DMS79 treated with DMSO at 0.1 percent for 48 hours (cell line): Measurements from ENCODE around the gene G2E3.
"Not testable (repeated sequence)": the region's sequence is repeated elsewhere in the genome, so short reads cannot be mapped to it uniquely, and the experiment has no call there.

ENCODE experiments used
- DNase-seq: peaks from one replicate; lab custom pipeline; 2025; lab: John Stamatoyannopoulos, UW

G2E3 gene

DNA sequence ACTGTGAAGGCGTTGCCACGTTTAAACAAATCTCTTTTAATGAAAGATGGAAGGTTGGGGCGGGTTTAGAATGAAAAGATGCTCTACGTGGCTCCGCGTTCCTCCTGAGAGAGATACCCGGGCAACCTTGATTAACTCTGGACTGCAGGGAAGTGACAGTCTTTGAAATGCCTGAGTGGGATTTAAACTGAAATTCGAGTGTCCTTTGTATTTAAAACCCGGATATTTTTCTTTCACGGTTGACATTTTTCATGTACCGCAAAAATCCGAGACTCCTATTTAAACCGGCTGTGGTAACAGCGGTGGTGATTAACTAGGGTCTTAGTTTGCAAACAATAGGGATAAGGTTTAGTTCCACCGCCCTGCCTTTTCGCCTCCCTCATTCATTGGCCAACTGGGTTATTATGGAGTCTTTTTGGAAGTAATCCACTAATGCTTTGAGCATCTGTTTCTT is 707 bp downstream of the G2E3 start:
- DNase-seq: peak; percentile 85

DNA sequence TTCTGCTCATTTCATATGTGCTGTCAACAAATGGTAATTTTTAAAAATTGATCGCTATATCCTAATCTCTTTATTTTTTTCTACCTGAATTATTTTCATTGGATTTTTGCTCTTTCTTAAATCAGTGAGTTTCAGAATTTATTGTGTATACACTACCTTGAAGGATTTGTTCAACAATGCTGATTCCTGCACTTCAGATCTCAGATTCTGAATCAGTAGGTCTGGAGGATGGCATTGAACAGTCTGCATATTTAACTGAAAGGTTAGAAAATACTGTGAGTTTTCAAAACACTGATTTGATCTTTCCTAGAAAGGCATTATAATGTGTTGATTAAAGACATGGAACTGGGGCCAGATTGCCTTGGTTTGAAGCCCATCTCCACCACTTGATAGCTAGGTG is 1.6 kb downstream of the G2E3 start:
- DNase-seq: no peak

DNA sequence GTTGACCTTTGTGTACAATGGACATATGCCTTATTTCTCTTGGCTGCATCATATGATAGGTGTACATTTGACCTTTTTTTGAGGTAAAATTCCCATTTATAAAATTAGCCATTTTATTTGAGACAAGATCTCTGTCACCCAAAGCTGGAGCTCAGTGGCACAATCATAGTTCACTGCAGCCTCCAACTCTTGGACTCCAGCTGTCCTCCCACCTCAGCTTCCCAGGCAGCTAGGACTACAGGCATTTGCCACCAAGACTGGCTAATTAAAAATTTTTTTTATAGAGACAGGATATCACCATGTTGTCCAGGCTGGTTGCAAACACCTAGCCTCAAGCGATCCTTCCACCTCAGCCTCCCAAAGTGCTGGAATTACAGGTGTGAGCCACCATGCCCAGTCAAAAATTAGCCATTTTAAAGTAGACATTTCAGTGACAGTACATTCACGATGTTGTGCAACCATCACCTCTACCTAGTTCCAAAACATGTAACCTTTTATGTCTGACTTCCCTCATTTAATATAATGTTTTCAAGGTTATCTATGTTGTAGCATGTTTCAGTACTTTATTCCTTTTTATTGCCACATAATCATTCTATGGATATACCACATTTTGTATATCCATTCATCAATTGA is 5.4 kb downstream of the G2E3 start:
- DNase-seq: no peak

DNA sequence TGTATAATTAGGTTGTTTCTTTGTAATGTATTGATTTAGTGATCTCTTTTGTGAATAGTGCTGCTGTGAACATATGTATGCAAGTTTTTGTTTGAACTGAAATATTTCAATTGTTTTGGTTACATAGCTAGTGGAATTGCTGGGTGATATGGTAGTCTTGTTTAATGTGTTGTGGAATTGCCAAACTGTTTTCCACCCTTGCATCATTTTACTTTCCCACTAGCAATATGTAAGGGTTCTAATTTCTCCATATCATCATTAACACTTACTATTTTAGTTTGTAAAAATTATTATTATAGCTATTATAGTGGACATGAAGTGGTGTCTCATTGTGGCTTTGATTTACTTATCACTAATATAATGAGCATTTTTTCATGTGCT is 5.9 kb downstream of the G2E3 start:
- DNase-seq: no peak

DNA sequence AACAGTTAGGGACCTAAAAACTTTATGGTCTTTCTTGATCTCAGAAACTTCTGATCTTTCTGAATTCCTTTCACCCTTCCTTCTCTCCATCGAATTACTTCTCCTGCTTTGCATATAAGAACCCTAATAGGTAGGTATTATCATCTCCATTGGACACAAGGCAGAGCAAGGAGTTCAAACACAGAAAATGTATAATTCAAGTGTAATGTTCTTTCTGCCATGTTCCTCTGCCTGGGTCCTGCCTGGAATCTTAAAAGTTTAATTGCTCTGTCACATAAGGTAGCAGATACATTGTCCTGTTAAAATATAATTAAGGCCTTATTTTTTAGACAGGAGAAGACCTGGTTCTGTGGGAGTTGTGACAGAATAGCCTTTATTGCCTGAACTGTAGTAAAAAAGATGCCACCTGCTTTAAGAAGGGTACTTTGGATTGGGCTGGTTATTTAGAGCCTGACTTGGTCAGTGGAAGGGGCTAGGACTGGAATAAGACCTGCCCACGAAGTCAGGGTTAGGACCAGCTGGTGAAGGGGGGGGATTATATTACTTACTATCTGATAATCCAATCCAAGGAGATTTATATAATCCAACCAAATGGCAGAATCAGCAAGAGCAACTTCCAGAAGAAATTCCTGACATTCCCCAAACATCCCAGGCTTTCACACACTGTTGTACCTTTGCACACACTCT is 10.4 kb downstream of the G2E3 start:
- no peak for DNase-seq

DNA sequence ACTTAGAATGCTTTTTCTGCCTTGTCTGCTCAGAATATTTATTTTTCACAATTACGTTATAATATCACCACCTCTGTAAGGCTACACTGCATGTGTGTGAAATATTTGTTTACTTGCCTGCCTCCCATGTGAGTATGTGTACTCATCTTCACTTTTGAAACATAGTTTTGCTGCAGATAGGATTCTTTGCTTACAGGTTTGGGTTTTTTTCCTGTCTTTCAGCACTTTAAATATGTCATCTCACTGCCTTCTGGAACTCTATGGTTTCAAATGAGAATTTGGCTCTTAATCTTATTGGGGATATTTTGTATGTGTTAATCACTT is 10.9 kb downstream of the G2E3 start:
- DNase-seq: no peak

DNA sequence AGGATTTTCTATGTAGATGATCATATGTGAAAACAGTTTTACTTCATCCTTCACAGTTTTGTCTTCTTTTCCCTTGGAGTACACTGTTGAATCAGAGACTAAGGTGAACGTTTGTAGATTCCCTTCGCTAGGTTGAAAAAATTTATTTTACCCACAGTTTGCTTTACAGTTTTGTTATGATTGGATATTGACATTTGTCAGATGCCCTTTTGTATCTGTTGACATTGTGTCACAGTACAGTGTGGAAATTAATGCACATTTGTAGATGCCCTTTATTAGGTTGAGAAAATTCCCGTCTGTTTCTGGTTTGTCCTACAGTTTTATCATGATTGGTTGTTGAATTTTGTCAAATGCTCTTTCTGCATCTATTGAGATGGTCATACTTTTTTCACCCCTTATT is 13.3 kb downstream of the G2E3 start:
- no peak for DNase-seq

DNA sequence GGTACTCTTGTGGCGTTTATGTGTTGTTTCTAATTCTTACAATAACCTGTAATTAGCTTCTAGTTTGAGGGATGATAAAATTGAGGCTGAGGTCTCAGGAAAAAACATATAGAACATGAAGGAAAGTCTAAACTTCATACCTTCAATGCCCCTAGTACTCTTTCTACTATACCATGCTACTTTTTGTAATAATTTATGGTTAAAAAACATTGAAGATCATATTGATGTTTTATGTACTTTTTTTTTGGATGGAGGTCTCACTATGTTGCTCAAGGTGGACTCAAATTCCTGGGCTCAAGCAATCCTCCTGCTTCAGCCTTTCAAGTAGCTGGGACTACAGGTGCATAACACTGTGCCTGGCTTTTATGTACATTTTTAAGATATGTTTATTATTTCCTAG is 13.8 kb downstream of the G2E3 start:
- DNase-seq: no peak

DNA sequence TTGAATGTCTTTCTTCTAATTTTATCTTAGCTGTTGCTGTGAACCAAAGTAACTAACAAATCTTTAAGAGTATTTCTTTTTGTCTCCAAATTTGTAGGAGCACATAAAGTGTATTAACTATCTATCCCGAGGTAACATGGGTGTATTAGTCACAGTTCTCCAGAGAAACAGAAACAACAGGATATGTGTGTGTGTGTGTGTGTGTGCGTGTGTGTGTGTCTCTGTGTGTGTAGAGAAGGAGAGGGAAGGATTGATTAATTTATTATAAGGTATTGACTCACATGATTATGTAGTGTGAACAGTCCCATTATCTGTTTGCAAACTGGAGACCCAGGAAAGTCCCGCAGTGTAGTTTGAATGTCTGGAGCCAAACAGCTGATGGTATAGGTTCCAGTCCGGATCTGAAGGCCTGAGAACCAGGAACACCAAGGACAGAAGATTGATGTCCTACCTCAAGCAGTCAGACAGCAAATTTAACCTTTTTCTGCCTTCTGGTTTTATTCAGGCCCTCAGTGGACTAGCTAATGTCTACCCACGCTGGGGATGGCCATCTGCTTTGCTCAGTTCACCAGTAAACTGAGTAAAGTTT is 14.4 kb downstream of the G2E3 start:
- DNase-seq: no peak

DNA sequence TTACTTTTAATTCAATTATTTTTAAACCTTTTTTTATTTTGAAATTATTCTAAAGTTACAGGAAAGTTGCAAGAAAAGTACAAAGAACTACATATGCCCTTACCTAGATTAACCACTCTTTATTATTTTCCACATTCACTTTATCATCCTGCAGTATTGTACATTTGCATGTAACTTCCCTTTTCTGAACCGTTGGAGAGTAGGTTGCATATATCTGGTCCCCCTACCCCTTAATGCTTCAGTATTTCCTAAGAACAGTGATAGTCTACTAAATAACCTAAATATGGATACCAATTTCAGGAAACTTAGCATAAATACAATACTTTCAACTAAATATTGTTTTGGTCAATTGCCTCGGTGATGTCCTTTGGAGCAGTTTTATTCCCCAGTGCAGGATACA is 15.0 kb downstream of the G2E3 start:
- no peak for DNase-seq

DNA sequence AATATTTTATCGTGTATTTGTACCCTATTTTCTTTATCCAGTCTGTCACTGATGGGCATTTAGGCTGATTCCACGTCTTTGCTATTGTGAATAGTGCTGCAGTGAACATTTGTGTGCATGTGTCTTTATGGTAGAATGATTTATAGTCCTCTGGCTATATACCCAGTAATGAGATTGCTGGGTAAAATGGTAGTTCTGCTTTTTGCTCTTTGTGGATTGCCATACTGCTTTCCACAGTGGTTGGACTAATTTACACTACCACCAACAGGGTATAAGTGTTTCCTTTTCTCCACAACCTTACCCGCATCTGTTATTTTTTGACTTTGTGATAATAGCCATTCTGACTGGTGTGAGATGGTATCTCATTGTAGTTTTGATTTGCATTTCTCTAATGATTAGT is 15.8 kb downstream of the G2E3 start:
- not testable (repeated sequence) for DNase-seq

DNA sequence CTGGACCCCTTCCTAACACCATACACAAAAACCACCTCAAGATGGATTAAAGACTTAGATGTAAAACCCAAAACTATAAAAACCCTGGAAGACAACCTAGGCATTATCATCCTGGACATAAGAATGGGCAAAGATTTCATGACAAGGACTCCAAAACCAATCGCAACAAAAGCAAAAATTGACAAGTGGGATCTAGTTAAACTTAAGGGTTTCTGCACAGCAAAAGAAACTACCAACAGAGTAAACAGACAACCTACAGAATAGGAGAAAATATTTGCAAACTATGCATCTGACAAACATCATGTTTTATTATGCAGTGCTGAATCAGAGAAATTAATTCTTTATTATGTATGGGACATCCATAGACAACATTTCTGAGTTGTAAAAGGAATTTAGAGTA is 17.4 kb downstream of the G2E3 start:
- not testable (repeated sequence) for DNase-seq

DNA sequence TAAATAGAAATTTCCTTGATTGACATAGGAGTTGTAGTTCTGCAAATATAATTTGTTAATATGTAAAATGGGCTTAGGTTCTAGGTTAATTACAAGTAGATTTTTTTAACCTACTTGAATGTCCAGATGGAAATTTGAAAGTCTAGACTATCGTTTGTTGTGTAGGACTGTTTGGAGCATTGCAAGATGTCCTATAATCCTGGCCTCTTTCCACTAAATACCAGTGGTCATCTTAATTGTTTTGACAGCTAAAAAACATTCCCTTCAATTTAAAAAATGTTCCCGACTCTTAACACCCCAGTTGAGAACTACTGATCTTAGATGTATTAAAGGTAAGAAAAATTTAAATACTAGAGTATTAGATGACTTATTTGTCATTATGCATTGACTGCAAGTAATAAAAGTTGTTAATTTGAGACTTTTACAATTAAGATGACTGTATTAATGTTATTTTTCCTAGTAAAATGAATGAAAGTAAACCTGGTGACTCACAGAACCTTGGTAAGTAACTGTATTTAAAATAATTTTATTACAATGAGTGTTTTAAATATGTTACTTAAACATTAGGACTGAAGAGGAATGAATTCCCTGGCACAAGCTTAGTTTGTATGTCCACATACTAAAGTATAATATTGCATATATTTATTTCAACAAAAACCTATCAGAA is 21.8 kb downstream of the G2E3 start:
- DNase-seq: no peak

DNA sequence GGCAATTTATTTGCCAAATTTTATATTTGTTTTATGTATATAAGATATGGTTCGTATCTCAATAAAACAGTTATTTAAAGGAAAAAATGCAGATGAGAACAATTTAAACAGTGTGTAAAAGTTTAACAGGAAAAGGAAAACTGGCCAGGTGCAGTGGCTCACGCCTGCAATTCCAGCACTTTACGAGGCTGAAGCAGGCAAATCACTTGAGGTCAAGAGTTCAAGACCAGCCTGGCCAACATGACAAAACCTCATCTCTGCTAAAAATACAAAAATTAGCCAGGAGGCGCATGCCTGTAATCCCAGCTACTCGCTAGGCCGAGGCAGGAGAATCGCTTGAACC is 22.3 kb downstream of the G2E3 start:
- no peak for DNase-seq

DNA sequence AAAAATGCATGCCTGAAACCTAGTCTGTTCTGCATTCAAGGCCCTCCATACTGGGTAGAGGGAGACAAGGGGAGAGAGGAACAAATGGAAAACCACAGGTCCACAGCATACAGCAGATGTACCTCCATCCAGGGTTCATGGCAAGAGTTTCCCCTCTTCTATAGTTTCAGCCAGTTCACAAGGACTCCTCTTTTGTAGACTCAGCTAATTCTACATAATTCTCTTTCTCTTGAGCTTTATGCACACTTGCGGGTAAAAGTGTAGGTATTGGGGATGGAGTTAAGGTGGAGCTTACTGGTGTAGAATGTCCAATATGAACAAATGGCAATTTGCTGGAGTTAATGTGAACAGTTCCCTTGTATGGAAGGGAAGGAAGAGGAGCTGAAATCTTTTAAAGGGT is 23.4 kb downstream of the G2E3 start:
- DNase-seq: no peak

DNA sequence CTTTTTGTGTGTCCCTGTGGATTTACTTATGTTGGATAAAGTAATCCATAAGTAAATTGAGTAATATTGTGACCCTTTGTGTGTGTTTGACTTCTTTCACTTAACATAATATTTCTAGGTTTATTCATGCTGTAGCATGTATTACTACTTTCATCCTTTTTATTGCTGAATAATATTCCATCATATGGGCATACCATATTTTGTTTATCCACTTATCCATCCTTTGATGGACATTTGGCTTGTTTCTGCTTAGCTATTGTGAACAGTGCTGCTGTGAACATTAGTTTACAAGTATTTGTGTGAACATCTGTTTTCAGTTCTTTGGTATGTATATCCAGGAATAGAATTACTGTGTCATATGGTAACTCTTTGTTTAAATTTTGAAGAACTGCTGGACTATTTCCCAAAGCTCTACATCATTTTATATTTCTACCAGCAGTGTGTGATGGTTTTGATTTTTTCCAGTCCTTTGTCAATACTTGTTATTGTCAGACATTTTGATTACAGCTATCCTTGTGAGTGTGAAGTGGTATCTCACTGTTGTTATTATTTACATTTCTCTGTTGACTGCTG is 25.2 kb downstream of the G2E3 start:
- DNase-seq: no peak

DNA sequence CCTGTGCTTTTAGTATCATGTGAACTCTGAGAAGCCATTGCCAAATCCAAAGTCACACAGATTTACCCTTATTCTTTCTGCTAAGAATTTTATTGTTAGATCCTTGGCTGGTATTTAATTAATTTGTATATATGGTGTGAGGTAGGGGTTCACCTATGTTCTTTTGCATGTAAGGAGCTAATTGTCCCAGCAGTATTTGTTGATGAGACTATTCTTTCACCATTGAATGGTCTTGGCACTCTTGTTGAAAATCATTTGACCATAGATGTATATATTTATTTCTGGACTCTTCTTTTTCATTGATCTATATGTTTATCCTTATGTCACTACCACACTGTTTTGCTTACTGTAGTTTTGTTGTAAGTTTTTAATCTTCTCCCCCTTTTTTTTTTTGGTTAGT is 26.2 kb downstream of the G2E3 start:
- no peak for DNase-seq

DNA sequence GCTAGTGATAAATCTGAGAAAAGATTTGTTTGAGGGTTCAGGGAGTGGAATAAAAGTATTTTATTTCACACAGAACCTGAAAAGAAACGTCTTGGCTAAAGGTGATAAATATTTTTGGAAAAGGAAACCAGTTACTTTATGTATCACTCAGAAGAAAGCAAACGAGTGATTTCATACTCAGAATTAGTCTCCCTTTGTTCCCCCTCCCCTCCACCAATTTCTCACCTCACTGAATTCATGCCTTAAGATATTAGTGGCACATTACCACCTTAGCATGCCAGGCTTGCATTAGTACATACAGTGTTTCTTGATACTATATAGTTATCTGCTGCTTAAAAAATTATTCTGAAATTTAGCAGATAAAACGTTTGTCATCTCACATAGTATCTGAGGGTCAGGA is 28.2 kb downstream of the G2E3 start:
- DNase-seq: no peak

DNA sequence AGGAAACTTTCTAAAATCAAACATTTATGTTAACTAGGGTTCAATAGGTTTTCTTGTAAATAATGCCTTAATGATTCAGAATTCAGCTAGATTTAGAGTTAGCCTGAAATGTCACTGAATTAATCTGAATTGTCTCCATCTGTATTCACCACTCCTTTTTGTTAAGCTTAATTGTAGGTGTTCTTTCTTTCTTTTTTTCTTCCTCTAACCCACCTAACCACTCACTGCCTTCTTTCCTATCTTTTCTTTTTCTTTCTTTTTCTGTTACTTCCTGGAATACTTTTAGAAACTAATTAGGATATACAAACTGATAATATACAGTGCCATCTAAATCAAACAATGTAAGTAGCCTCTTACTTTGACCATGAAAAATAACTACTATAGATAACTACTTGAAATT is 29.9 kb downstream of the G2E3 start:
- no peak for DNase-seq

DNA sequence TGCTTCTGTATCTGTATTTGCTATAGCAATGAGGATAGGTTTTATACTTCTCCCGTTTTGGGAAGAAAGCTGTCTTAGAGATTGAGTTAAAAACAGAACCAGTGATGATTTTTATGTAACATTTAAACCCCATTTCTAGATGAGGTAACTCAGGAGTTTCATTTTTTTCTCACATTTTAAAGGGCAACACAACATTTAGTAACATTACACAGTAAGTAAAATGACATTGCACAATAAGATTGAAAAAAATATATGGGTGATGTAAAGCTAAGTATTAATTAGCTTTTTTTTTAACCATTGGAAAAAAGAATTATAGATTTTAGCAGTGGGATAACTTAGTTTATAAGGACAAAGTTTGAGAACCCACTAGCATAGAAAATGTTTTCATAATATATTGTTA is 38.0 kb downstream of the G2E3 start:
- no peak for DNase-seq

DNA sequence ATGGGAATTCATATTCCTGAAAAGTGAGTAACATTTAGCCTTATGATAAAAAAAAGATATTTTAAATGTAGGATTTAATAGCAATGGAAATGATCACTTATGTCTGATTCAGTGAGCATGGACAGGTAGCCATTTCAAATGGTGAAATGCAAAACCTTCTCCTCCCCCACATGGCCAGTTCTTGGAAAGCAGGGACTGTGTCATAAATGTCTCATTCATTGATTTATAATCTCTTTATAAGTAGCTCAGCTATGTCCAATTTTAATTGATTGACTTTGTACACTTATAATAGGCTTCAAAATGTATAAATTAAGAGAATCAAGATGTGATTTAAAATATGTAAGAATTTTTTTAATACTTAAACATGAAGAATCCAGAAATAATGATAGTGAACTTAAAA is 38.5 kb downstream of the G2E3 start:
- DNase-seq: no peak

DNA sequence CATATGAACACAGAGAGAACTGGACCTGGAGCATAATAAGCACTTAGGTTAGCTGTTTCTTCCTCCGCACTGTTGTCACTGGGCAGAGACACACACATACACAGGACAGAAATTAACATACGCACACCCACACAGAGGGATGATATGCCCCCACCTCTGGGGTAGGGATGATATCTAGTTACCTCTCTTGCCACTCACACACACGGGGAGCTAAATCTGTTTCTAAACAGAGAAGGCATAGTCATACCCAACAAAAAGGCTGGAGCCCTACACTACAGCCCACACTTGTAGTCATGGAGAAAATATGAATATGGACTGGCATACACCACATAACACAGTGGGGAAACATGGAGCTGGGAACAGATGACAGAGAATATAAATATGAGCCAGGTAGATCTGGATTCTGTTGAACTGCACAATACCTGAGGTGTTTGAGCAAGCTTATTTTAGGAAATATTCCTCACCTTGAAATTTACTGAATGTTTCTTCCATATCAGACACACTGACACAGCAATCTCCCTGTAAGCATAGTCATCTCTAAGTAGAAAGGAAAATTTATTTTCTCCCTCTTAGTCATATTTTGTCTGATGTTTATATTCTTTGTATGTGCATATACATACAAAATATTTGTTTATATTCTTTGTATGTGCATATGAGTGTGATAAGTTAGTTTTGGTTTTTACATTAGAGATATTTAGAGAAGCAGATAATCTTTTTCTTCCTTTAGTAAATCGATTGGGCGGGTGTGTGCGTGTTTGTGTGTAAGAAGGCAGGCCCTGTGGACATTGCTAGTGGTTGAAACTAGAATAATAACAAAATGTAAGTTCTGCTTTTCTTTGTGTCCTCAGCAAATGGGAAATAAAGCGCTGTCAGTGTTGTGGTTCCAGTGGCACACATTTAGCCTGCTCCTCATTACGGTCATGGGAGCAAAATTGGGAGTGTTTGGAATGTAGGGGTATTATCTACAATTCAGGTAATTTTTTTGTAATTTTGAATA is 42.3 kb downstream of the G2E3 start:
- DNase-seq: no peak
